ENCODE results near the gene SLC35A3.
"Not testable (repeated sequence)": the region's sequence is repeated elsewhere in the genome, so short reads cannot be mapped to it uniquely, and the experiment has no call there.

Gene SLC35A3

GRCh38 chr1:99970713-99971255 is 988 bp downstream of the SLC35A3 start:
- in situ Hi-C loops (cut with MboI; ENCODE audit: low sequenced_read_pairs) = no loop called here

- in situ Hi-C loops (cut with MboI; ENCODE audit: low sequenced_read_pairs) = not testable (repeated sequence)
Measured at GRCh38 chr1:99972066-99972465, 2.3 kb downstream of the SLC35A3 start.

DNA sequence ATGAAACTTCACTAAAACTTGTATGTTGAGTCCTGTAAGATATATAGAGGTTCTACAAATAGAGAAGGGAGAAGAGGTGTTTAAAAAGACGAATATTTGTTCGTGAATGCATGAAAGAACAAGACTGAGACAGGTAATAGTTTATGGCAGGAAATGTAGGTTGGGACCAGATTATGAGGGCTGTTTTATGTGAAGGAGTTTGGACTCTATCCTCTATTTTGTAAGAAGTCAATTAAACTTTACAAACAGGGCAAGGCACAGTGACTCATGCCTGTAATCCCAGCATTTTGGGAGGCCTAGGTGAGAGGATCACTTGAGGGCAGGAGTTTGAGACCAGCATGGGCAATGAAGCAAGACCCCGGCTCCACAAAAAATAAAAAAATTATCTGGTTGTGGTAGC is 5.7 kb downstream of the SLC35A3 start:
- in situ Hi-C loops (cut with MboI; ENCODE audit: low sequenced_read_pairs) = no loop called here

DNA sequence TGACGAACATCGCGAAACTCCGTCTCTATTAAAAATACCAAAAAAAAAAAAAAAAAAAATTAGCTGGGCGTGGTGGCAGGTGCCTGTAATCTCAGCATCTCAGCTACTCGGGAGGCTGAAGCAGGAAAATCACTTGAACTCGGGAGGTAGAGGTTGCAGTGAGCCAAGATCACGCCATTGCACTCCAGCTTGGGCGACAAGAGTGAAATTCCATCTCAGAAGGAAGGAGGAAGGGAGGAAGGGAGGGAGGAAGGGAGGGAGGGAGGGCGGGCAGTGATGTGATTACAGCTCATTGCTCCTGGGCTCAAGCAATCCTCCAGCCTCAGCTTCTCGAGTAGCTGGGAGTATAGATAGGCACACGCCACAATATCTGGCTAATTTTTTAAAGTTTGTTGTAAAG is 7.5 kb downstream of the SLC35A3 start:
- in situ Hi-C loops (cut with MboI; ENCODE audit: low sequenced_read_pairs) = not testable (repeated sequence)

- in situ Hi-C loops (cut with MboI; ENCODE audit: low sequenced_read_pairs) = no loop called here
Measured at GRCh38 chr1:99978218-99978617, 8.4 kb downstream of the SLC35A3 start.

DNA sequence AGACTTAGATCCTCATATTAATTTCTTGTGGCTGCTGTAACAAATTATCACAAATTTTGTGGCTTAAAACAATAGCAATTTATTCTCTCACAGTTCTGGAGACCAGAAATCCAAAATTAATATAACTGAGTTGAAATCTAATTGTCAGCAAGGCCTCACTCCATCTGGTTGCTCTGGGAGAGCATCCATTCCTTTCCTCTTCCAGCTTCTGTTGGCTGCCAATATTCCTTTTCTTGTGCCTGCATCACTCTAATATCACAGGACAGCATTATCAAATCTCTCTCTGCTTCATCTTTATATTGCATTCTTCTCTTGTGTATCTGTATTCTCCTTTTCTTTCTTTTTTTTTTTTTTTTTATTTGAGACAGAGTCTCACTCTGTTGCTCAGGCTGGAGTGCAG is 9.3 kb downstream of the SLC35A3 start:
- in situ Hi-C loops (cut with MboI; ENCODE audit: low sequenced_read_pairs) = no loop called here

DNA sequence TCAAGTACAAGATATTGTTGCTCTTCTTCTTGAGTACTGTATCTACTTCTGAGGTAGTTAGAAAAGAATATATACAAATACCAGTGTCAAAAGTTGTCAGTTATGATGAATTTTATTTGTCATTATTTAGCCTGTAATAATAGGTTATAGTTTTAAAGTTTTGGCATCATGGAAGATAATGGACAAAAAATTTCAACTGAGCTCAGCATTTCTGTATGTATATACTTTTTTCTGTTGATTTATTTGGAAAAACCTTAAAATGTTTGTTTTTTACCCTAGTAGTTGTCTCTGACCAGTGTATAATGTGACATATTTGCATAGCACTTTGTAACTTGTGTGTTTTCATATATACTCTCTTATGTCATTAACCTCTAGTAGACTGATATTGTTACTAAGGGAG is 11.1 kb downstream of the SLC35A3 start:
- in situ Hi-C loops (cut with MboI; ENCODE audit: low sequenced_read_pairs) = no loop called here

GRCh38 chr1:99986656-99987225 is 16.9 kb downstream of the SLC35A3 start:
- in situ Hi-C loops (cut with MboI; ENCODE audit: low sequenced_read_pairs) = no loop called here

- in situ Hi-C loops (cut with MboI; ENCODE audit: low sequenced_read_pairs) = no loop called here
Measured at GRCh38 chr1:99988210-99988765, 18.5 kb downstream of the SLC35A3 start.

- in situ Hi-C loops (cut with MboI; ENCODE audit: low sequenced_read_pairs) = no loop called here
Measured at GRCh38 chr1:99992044-99992722, 22.4 kb downstream of the SLC35A3 start.

- in situ Hi-C loops (cut with MboI; ENCODE audit: low sequenced_read_pairs) = no loop called here
Measured at GRCh38 chr1:99992760-99993467, 23.1 kb downstream of the SLC35A3 start.

- in situ Hi-C loops (cut with MboI; ENCODE audit: low sequenced_read_pairs) = no loop called here
Measured at GRCh38 chr1:99993468-99993845, 23.7 kb downstream of the SLC35A3 start.

GRCh38 chr1:99994496-99994895 is 24.7 kb downstream of the SLC35A3 start:
- in situ Hi-C loops (cut with MboI; ENCODE audit: low sequenced_read_pairs) = no loop called here

GRCh38 chr1:99996951-99997350 is 27.2 kb downstream of the SLC35A3 start:
- in situ Hi-C loops (cut with MboI; ENCODE audit: low sequenced_read_pairs) = no loop called here

GRCh38 chr1:100001462-100001861 is 31.7 kb downstream of the SLC35A3 start:
- in situ Hi-C loops (cut with MboI; ENCODE audit: low sequenced_read_pairs) = no loop called here

DNA sequence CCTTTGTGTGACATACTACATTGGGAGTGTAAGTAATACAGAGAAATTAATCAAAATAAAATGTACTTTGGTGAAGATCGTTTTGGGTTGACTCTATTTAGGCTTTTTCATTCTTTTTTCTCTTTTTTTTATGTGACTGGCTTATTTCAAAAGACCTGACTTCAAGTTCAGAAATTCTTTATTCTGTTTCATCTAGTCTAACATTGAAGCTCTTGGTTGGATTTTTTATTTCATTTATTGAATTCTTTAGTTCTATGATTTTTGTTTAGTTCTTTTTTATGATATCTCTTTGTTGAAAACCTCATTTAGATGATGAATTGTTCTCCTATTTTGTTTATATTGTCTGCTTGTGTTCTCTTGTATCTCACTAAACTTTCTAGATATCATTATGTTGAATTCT is 35.6 kb downstream of the SLC35A3 start:
- in situ Hi-C loops (cut with MboI; ENCODE audit: low sequenced_read_pairs) = no loop called here

- in situ Hi-C loops (cut with MboI; ENCODE audit: low sequenced_read_pairs) = no loop called here
Measured at GRCh38 chr1:100006688-100007087, 36.9 kb downstream of the SLC35A3 start.

GRCh38 chr1:100009458-100009857 is 39.7 kb downstream of the SLC35A3 start:
- in situ Hi-C loops (cut with MboI; ENCODE audit: low sequenced_read_pairs) = no loop called here

DNA sequence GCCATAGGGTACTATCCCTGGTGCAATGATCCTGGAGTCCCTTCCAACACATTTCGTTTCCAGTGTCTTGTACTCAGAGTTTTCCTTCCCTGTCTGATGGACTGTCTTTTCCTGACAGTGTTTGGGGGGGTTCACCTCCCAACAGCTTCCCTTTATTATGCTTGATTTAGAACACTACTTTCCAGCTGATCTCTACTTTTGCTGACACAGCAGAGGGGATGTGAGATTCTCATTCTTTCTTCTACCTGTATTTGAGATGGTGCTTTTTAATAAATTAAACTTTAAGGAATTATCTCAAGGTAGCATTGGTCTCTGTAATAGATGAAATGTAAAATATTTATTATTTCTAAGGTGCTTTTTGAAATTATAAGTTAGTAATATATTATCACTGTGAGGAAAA is 41.0 kb downstream of the SLC35A3 start:
- in situ Hi-C loops (cut with MboI; ENCODE audit: low sequenced_read_pairs) = no loop called here

DNA sequence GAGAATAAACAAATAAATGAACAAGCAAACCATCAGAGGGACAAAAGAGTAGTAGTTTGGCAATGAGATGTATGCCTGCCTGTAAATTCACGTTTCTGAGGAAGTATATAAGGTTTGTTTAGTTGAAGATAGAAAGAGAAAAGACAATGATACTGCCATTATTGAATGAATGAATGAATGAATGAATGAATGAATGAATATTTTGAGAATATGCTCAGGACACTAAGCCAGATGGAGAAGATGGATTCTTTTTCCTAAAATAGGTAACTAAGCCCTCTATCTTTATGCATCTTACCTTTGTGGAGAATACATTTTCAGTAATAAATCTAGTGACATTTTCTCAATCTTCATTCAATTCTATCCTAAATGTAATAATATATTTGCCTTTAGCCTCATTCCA is 49.4 kb downstream of the SLC35A3 start:
- in situ Hi-C loops (cut with MboI; ENCODE audit: low sequenced_read_pairs) = no loop called here

DNA sequence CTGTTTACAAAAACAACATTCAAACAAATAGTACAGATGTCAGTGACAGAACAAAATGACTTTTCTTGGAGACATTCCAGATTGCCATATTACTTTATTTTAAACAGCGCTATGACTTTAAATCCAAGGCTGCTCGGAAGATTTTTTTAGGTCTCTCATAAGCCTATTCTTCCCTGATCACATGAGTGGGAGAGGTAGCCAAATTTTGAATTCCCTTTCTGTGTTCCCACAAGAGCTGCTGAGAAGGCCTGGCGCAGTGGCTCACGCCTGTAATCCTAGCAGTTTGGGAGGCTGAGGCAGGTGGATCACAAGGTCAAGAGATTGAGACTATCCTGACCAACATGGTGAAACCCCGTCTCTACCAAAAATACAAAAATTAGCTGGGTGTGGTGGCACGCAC is 53.7 kb downstream of the SLC35A3 start:
- in situ Hi-C loops (cut with MboI; ENCODE audit: low sequenced_read_pairs) = no loop called here

GRCh38 chr1:100027212-100027611 is 57.4 kb downstream of the SLC35A3 start:
- in situ Hi-C loops (cut with MboI; ENCODE audit: low sequenced_read_pairs) = no loop called here

All from HL-60/S4 treated with phorbol 12-myristate 13-acetate at 8.2 ng/mL for 4 days and 3 days (cell line).